Mammary epithelial cell (primary cell): Measurements from ENCODE around the gene SLFN11.

Experiments
- EZH2 ChIP-seq: IDR thresholded peaks from 2 replicates; pipeline ENCODE4 v1.6.1; 2012; ENCODE audit warnings: low read length, inconsistent platforms, borderline replicate concordance
- TF ChIP-seq, protein P1 (sequence below), 2 donors: IDR thresholded peaks in 1 of 2; conservative IDR thresholded peaks in 1 of 2; 2 replicates each; pipeline ENCODE4 v1.5.1; 2011 to 2012; ENCODE audit warnings: inconsistent platforms in 2 of 2, low read length in 2 of 2, mild to moderate bottlenecking in 2 of 2, control low read depth in 1 of 2, low read depth in 1 of 2; ENCODE audit not compliant: insufficient read depth in 1 of 2; ENCODE audit errors: extremely low read depth in 1 of 2

DNA sequence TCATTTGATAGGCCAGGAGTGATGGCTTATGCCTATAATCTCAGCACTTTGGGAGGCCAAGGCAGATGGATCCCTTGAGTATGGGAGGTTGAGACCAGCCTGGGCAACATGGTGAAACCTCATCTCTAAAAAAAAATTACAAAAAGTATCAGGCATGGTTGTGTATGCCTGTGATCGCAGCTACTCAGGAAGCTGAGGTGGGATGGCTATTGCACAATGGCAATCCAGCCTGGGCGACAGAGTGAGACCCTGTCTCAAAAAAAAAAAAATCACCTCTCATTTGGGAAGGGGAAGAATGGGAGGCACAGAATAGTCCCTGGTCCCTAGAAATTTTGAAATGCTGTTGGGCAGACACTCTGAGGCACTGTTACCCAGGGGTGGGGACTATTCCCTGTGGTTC is 35.2 kb downstream of the SLFN11 start:
- TF ChIP-seq, protein P1, sequence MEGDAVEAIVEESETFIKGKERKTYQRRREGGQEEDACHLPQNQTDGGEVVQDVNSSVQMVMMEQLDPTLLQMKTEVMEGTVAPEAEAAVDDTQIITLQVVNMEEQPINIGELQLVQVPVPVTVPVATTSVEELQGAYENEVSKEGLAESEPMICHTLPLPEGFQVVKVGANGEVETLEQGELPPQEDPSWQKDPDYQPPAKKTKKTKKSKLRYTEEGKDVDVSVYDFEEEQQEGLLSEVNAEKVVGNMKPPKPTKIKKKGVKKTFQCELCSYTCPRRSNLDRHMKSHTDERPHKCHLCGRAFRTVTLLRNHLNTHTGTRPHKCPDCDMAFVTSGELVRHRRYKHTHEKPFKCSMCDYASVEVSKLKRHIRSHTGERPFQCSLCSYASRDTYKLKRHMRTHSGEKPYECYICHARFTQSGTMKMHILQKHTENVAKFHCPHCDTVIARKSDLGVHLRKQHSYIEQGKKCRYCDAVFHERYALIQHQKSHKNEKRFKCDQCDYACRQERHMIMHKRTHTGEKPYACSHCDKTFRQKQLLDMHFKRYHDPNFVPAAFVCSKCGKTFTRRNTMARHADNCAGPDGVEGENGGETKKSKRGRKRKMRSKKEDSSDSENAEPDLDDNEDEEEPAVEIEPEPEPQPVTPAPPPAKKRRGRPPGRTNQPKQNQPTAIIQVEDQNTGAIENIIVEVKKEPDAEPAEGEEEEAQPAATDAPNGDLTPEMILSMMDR (conservative IDR thresholded peaks at IDR 0.05 in 1 of 2, IDR thresholded peaks at IDR 0.05 in 1 of 2; ENCODE audit: extremely low read depth in 1 of 2, insufficient read depth in 1 of 2, low read depth in 1 of 2, low read length in 2 of 2) = no peak
- no peak for TF ChIP-seq EZH2
